Parathyroid adenoma (tissue), 2 donors: ENCODE data around the gene SMPD3.

Experiments used
- H2AFZ ChIP-seq: fragments of 300-600 bp; sonication (generic); one replicate; pipeline ENCODE4 v1.7.0; 2017; ENCODE audit warnings: antibody characterized with exemption, mild to moderate bottlenecking
- H3K27ac ChIP-seq: fragments of 300-600 bp; sonication (generic); one replicate; pipeline ENCODE4 v1.7.0; 2017
- H3K27me3 ChIP-seq: fragments of 300-600 bp; sonication (generic); one replicate; pipeline ENCODE4 v1.7.0; 2017; ENCODE audit warnings: low read length; ENCODE audit not compliant: control insufficient read depth, insufficient read depth
- H3K36me3 ChIP-seq: fragments of 300-600 bp; sonication (generic); one replicate; pipeline ENCODE4 v1.7.0; 2017; ENCODE audit warnings: low read length; ENCODE audit not compliant: control insufficient read depth, insufficient read depth
- H3K4me1 ChIP-seq: fragments of 300-600 bp; sonication (generic); one replicate; pipeline ENCODE4 v1.7.0; 2017; ENCODE audit warnings: control low read depth
- H3K4me2 ChIP-seq: fragments of 300-600 bp; sonication (generic); one replicate; pipeline ENCODE4 v1.7.0; 2017; ENCODE audit warnings: low read length
- H3K4me3 ChIP-seq: fragments of 300-600 bp; sonication (generic); one replicate; pipeline ENCODE4 v1.7.0; 2017; ENCODE audit warnings: low read depth, low read length
- H3K79me2 ChIP-seq: fragments of 300-600 bp; sonication (generic); one replicate; pipeline ENCODE4 v1.7.0; 2017; ENCODE audit warnings: control low read depth
- H3K9ac ChIP-seq: fragments of 300-600 bp; sonication (generic); one replicate; pipeline ENCODE4 v1.7.0; 2017; ENCODE audit warnings: mild to moderate bottlenecking
- H3K9me3 ChIP-seq: fragments of 300-600 bp; sonication (generic); one replicate; pipeline ENCODE4 v1.7.0; 2017; ENCODE audit warnings: low read length; ENCODE audit not compliant: control insufficient read depth
- CTCF ChIP-seq: fragments of 300-600 bp; sonication (generic); IDR thresholded peaks from one replicate; pipeline ENCODE4 v1.7.0; 2017; ENCODE audit warnings: antibody characterized with exemption, mild to moderate bottlenecking
- donor health status: primary hyperparathyroidism.

The SMPD3 gene

GRCh38 chr16:68346892-68347480, 101.3 kb downstream of the SMPD3 start:
- no peaks in the 10 kb centered on the region for H3K9me3 ChIP-seq
- H3K4me2 ChIP-seq = no peak overlapping the region
- H3K27ac ChIP-seq = no peak overlapping the region
- no peak for TF ChIP-seq CTCF
- H3K9ac ChIP-seq = no peak overlapping the region
- no peaks in the 10 kb centered on the region for H3K36me3 ChIP-seq
- H3K27me3 ChIP-seq = no peaks in the 10 kb centered on the region
- H3K4me3 ChIP-seq = no peak overlapping the region
- peaks cover 2% of the 10 kb centered on the region for H3K79me2 ChIP-seq
- no peak overlapping the region for H2AFZ ChIP-seq
- no peaks in the 10 kb centered on the region for H3K4me1 ChIP-seq

- Histone ChIP-seq H3K9me3 (no peaks in the 10 kb centered on the region), H2AFZ (no peak overlapping the region), H3K27ac (no peak overlapping the region), H3K27me3 (no peaks in the 10 kb centered on the region), H3K9ac (no peak overlapping the region), H3K36me3 (no peaks in the 10 kb centered on the region), H3K4me3 (no peak overlapping the region), H3K79me2 (peaks cover 2% of the 10 kb centered on the region), H3K4me2 (no peak overlapping the region), H3K4me1 (no peaks in the 10 kb centered on the region)
- no peak for TF ChIP-seq CTCF
These were observed 102.2 kb downstream of the SMPD3 start for GRCh38 chr16:68345958-68346635.

GRCh38 chr16:68345351-68345810, 102.9 kb downstream of the SMPD3 start:
- Histone ChIP-seq H3K9ac (no peak overlapping the region), H3K4me2 (no peak overlapping the region), H3K9me3 (no peaks in the 10 kb centered on the region), H3K36me3 (no peaks in the 10 kb centered on the region), H3K27ac (no peak overlapping the region), H3K4me3 (no peak overlapping the region), H2AFZ (no peak overlapping the region), H3K4me1 (no peaks in the 10 kb centered on the region), H3K27me3 (no peaks in the 10 kb centered on the region), H3K79me2 (peaks cover 2% of the 10 kb centered on the region)
- TF ChIP-seq CTCF = no peak

DNA sequence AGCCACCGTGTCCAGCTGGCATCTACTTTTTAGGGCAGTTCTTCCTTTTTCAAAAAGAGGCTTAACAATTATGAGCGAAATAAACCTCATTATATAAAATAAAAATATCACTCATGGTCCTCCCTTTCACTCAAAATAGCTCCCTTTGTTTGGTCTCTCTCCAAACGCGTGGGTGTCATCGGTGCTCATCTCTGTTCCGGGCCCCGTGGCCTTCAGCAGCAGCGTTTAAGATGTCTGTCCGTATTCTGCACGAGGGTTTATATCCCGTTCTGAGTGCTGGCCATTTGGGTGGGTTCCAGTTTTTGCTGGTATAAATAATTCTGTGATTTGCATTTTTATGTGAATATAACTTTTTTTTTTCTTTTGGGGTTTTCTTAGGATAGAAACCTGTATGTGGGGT, 104.1 kb downstream of the SMPD3 start:
- Histone ChIP-seq H3K27me3 (no peaks in the 10 kb centered on the region), H3K27ac (no peak overlapping the region), H2AFZ (no peak overlapping the region), H3K4me3 (no peak overlapping the region), H3K4me1 (no peaks in the 10 kb centered on the region), H3K9me3 (no peaks in the 10 kb centered on the region), H3K4me2 (no peak overlapping the region), H3K36me3 (no peaks in the 10 kb centered on the region), H3K79me2 (no peaks in the 10 kb centered on the region), H3K9ac (no peak overlapping the region)
- no peak for TF ChIP-seq CTCF

DNA sequence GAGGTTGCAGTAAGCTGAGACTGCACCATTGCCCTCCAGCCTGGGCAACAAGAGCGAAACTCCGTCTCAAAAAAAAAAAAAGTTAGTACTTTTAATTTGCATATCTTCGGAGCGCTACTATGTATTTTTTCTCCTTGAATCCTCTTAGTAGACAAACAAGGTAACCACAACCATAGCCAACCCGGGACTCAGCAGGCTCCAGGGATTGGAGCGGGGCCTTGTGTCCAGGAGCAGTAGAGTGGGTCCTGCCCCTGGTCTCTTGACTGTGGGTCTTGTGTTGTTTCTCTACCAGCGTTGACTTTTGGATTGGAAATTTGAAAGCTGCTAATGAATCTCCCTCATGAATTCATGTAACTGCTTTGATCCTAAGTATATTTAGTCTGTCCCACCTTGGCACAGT, 105.2 kb downstream of the SMPD3 start:
- Histone ChIP-seq H3K4me2 (no peak overlapping the region), H3K4me1 (no peaks in the 10 kb centered on the region), H3K9ac (no peak overlapping the region), H3K9me3 (no peaks in the 10 kb centered on the region), H3K36me3 (no peaks in the 10 kb centered on the region), H2AFZ (no peak overlapping the region), H3K27me3 (no peaks in the 10 kb centered on the region), H3K79me2 (no peaks in the 10 kb centered on the region), H3K27ac (no peak overlapping the region), H3K4me3 (no peak overlapping the region)
- TF ChIP-seq CTCF = no peak
